AG09319 (cell line): ENCODE measurements around the gene CARMIL1.

Experiments used
- DNase-seq: peaks from one replicate; pipeline ENCODE4 v3.0.0-alpha.2; 2010; ENCODE audit warnings: low read depth; ENCODE audit errors: extremely low read depth
- TF ChIP-seq, protein P1 (sequence below): IDR thresholded peaks from 2 replicates; pipeline ENCODE4 v1.5.1; 2011; ENCODE audit warnings: low read depth, mild to moderate bottlenecking, inconsistent platforms, low read length, moderate library complexity

CARMIL1 gene

DNA sequence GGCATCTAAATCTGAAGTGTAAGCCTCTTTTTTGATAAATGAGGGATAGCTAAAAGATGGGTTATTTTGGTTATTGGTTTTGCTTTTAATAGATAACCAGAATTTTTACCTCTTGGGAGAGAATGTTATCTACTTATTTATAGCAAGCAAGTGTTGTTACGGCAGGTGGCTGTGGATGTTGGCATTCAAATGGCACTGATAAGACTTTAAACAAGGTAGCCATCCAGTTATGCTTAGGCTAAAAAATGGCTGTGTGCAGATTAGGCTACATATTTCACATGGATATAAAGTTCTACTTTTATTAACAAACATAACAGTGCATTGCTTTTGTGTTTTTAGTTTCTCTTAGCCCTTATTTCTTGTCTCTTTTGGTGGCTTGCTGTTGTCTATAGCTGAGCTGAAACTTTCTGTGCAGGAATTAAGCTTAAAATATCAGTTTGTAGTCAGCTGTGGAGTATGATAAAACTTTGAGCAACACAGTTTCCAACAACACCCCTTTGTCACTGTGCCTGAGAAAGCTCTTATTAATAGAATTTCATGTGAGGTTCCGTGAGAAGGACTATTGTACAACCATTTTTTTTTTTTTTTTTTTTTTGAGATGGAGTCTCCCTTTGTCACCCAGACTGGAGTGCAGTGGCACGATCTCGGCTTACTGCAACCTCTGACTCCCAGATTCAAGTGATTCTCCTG lies 28.8 kb downstream of the CARMIL1 start:
- TF ChIP-seq, protein P1, sequence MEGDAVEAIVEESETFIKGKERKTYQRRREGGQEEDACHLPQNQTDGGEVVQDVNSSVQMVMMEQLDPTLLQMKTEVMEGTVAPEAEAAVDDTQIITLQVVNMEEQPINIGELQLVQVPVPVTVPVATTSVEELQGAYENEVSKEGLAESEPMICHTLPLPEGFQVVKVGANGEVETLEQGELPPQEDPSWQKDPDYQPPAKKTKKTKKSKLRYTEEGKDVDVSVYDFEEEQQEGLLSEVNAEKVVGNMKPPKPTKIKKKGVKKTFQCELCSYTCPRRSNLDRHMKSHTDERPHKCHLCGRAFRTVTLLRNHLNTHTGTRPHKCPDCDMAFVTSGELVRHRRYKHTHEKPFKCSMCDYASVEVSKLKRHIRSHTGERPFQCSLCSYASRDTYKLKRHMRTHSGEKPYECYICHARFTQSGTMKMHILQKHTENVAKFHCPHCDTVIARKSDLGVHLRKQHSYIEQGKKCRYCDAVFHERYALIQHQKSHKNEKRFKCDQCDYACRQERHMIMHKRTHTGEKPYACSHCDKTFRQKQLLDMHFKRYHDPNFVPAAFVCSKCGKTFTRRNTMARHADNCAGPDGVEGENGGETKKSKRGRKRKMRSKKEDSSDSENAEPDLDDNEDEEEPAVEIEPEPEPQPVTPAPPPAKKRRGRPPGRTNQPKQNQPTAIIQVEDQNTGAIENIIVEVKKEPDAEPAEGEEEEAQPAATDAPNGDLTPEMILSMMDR, result no peak

DNA sequence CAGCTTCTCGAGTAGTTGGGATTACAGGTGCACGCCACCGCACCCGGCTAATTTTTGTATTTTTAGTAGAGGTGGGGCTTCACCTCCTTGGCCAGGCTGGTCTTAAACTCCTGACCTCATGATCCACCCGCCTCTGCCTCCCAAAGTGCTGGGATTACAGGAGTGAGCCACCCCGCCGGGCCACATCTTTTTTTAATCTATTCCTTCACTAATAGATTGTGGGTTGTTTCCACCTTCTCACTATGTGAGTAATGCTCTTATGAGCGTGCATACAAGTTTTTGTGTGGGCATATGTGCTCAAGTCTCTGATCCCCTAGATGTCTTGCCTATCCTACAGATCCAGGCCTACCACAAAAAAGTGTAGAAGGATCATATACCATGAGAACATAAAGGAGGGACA lies 30.7 kb downstream of the CARMIL1 start:
- no peak for DNase-seq
- TF ChIP-seq, protein P1, result no peak

More for the DNA sequence above, 28.8 kb downstream of the CARMIL1 start:
- DNase-seq, result no peak

DNA sequence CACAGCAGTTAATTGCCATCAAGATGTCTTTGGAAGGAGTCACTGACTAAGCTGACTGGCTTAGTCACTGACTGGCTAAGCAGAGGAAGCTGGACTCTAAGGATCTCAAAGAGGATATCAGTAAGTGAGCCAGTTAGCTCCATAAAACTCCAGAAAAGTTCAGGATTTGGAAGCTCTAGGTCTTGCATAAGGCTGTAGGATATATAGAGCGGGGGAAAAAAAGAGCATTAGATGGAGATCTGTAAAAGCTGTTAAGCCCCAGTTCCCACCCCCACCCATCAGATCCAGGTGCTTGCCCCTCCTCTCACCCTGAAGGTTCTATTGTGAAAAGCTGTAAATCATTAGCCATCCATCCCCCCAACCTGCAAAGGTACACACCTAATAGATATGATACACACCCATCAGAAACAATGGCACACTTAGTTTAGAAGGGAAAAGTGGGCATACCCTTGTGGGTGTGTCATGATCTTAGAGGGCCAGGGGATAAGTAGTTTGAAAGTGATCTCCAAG lies 32.2 kb downstream of the CARMIL1 start:
- no peak for DNase-seq
- TF ChIP-seq, protein P1, result no peak

DNA sequence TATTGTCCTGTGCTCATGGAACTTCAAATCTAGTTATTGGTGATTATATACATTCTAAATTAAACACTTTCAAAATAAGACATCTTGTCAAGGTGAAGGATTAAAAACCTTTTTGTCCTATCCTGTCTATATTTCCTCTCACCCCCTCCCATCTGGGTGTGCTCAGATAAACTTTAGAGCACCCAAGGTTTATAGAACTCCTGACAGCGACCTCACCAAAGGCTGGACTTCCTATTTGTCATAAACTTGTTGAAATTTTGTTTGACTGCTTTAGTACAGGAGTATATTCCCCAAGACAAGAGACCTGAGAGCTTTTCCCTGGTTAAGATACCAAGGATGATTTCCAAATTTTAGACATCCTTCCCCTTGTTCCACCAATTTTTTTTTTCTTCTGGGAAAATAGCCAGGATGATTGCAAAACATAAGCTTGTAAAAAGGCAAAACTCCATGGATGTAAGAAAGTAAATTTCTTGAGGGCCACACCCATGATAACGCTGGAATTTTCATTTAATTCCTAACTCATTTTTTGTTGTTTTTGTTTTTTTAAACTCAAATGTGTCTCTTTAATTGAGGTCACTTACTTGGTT lies 33.0 kb downstream of the CARMIL1 start:
- TF ChIP-seq, protein P1, result no peak
- peak; percentile 62 for DNase-seq

DNA sequence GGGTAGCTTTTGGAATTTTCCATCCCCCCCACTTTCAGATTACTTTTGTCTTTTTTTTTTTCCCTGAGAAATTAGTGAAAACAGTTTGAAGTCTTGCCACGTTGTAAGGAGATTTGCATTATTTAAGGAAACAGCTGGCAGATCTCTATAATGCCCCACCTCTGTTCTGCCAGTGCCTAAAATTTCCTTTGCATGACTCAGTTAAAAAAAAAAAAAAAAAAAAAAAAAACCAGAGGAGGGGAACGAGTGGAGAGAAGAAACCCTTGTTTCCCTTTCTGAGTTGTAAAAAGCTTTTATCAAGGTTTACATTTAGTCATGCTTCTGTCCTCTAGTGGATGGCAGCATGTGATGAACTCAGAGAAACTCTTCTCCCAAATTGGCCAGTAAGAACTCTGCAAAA lies 33.5 kb downstream of the CARMIL1 start:
- no peak for DNase-seq
- TF ChIP-seq, protein P1, result peak; percentile 24

DNA sequence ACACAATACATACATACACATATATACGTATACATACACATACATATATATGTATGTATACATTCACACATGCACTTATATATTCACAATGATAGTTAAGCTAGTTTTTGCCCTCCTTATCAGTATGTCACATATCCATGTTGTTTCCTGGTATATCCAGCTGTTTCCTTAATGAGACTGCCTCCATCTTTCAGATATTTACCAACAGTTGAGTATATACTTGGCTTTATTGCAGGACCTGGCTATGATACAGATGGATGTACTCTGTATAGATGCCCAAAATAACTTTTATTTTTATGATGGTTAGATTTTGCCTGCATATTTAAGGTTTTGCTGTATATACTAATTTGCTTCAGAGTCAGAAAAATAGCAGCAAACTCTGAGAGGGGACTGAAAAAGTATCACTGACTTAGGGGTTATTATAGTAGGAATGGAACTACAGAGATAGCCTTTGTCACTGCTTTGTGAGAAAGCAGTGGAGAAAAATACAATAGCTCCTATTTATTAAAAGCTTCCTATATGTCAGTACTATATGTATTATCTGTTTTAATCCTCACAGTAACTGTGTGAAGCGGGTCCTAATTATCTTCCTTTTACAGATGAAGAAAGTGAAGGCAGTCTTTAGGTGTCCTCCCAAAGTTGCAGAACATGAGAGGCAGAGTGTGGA lies 35.5 kb downstream of the CARMIL1 start:
- DNase-seq, result no peak
- TF ChIP-seq, protein P1, result no peak
